IPS-18c (cell line): ENCODE measurements around the gene FAM114A1.
"Not testable (repeated sequence)": the region's sequence is repeated elsewhere in the genome, so short reads cannot be mapped to it uniquely, and the experiment has no call there.

Experiments used
- H3K4me3 ChIP-seq: 2 replicates; pipeline ENCODE4 v1.7.0; 2013; ENCODE audit warnings: low read depth, mild to moderate bottlenecking, low read length, moderate library complexity; ENCODE audit not compliant: insufficient read depth
- H3K9me3 ChIP-seq: one replicate; pipeline ENCODE4 v1.6.1; 2013; ENCODE audit warnings: mild to moderate bottlenecking, low read length, moderate library complexity; ENCODE audit not compliant: control insufficient read depth, insufficient read depth

The FAM114A1 gene

DNA sequence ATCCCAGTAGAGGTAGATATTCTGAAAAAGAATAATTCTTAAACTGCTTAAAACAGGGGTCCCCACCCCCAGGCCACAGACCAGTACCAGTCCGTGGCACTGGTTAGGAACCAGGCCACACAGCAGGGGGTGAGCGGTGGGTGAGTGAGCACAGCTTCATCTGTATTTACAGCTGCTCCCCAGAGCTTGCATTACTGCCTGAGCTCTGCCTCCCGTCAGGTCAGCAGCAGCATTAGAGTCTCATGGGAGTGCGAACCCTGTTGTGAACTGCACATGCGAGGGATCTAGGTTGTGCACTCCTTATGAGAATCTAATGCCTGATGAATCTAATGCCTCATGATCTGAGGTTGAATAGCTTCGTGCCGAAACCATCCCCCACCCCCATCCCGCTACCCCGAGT, 76.8 kb downstream of the FAM114A1 start:
- H3K9me3 ChIP-seq: no peaks in the 10 kb centered on the region
- no peak overlapping the region for H3K4me3 ChIP-seq

DNA sequence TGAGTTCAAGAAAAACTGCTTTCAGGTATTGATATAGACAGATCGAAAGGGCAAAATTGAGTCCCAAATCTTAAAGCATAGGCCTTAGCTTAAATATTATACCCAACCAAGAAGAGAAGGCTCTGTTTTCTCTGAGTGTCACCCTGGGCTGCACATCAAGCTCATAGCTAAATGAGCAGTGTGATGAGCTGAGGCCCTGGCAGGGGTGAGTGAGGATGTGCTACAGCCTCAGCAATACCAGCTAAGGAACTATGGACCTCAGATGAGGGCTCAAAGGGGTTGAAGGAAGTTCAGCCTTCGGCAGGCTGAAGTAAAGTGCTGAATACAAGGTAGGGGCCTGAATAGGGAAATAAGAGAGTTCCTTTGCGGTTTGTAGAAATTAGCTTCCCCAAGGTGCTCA, 79.3 kb downstream of the FAM114A1 start:
- Histone ChIP-seq H3K9me3 (no peaks in the 10 kb centered on the region), H3K4me3 (no peak overlapping the region)

DNA sequence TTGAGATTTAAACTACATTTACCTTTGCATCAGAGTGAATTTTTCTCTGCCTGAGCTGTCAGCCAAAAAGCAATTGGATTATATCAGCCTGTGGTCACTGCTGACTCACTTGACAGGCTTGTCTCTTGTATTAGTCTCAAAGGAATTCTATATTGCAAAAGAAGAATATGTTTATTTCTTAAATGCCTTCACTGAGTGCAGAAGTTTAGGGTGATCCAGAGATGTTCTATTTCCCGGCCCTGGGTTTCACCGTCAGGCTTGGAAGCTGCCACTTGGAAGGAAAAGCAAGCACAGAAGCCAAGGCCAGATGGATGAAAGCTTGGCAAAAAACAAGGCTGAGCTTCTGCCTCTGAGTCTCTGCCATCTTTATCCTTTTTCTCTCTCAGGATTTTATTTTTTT, 80.9 kb downstream of the FAM114A1 start:
- H3K9me3 ChIP-seq: no peaks in the 10 kb centered on the region
- H3K4me3 ChIP-seq: no peak overlapping the region

DNA sequence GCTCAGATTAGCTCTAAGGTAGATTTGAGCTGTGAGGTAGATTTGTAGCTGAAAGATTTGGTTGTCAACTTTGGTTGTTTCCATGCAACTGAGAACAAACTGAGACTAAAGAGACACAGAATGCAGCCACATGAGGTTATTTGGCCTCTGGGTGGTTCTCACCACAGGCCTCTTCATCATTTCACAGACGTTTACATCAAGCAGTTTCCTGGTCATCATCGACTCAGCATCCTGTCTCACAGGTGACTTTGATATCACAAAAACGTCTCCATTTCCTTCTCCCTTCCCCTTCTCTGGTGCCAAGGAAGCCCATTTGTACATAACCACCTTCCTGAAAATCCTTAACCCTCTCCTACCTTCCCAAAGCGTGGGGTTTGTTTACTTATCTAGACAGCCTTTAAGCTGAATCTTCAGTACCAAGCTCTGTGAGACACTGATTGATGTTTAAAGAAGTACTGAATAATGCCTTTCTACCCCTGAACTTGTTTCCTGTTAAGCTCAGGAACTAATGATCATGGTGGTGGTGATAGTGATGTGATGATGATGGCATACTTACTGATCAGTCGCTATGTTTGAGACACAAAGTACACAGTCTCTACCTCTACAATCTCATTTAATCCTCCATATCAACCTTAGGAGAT, 81.9 kb downstream of the FAM114A1 start:
- Histone ChIP-seq H3K4me3 (no peak overlapping the region), H3K9me3 (no peaks in the 10 kb centered on the region)

DNA sequence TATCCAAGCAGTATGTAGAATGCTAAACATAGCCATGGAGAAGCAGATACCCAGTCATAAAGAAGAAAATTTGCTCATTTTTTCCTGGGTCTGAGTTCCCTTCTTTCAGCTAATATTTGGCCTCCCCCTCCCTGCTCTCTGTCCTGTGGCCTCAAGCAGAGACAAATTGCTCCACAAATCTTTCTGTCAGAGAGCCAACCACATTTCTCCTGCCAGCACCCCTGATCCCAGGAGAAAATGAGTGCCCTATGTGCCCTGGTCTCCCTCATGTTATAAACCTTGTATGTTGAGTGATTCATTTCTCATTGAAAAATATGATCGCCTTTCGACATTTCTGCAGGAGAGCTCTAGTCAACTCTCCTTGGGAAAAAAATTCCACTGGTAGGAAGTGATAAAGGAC, 82.6 kb downstream of the FAM114A1 start:
- no peaks in the 10 kb centered on the region for H3K9me3 ChIP-seq
- H3K4me3 ChIP-seq: no peak overlapping the region

DNA sequence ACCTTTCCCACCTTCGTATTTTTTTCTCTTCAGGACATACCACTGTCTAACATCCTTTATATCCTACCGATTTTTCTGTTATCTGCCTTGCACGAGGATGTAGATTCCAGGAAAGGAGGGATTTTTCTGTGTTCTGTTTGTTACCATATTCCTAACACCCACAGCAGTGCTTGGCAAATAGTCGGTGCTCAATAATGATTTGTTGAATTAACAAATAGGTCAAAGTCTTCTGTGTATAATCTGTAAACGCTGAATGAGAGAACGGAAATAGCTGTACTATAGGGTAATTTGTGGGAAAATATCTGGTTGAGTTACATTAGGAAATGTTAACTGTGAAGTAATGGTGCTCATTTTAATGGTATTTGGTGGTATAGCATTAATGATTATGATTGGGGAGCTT, 83.1 kb downstream of the FAM114A1 start:
- Histone ChIP-seq H3K4me3 (no peak overlapping the region), H3K9me3 (no peaks in the 10 kb centered on the region)

DNA sequence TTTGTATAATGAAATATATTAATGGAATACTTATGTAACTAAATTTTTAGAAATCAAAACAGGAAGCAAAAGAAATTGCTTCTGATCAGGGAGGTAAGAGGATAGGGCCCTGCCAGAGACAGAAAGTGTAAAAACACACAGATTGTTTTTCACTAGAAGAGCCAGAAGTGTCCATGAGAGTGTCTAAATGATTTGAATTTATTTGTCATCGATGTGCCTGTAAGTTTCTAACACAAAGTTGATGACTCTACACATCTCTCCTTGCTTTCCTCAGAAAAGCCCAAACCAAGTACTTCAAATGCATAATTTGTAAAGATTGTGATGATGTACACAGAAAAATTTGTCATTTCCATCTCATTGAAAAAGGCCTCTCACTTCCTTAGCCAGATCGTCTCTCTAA, 84.0 kb downstream of the FAM114A1 start:
- H3K9me3 ChIP-seq: no peaks in the 10 kb centered on the region
- H3K4me3 ChIP-seq: no peak overlapping the region

DNA sequence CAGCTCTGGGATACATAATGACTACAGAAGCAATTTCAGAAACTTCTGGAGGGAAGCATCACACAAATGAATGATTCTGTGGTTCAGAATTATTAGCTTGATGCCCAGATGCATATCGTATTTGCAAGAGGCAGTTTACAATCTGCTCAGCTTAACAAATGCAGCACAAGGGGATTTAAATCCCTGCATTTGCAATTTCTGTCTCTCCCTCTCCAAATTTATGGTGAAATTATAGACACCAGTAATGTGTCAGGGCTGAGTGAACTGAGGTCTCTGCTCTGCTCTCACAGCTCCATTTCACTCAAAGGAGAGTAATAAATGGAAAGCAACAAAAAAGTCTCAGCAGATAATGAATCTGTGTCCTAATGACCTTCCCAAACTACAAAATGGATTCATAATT, 84.4 kb downstream of the FAM114A1 start:
- H3K9me3 ChIP-seq: no peaks in the 10 kb centered on the region

DNA sequence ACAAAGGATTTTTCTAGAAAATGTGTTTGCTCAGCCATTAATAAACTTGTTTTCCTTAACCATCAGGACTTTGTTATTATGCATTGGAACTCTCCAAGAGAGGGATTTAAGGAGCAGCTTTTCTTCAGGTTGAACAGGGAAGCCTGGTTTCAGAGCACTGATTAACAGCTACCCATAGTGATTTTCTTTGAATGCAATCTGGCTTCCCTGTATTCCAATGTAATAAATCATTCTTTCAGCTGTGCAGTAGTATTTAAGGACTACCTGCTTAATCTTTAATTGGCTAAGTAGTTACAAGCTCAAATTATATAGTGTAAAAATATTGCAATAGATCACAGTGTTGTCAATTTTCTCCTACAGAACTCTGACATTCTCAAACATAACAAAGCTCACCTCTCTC, 87.1 kb downstream of the FAM114A1 start:
- H3K9me3 ChIP-seq: no peaks in the 10 kb centered on the region
- no peak overlapping the region for H3K4me3 ChIP-seq

More for the DNA sequence above, 84.4 kb downstream of the FAM114A1 start:
- H3K4me3 ChIP-seq: no peak overlapping the region

DNA sequence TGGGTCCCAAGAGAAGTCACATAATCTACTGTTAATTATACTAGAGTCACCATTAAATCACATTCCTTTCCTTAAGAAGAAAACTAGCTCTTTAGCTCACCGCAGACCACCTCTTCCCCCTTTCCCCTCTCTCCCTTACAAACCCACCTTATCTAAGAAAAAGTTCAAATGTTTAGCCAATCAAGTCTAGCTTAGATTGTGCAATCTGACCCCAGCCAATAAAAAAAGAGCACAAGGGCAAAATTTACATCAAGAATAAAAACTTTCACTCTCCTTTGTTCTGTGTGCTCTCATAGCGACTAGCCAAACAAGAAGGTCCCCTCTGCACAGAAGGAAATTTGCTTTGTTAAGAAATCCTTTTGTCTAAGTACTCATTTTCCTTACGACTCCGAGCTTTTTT, 88.4 kb downstream of the FAM114A1 start:
- Histone ChIP-seq H3K9me3 (no peaks in the 10 kb centered on the region), H3K4me3 (no peak overlapping the region)

DNA sequence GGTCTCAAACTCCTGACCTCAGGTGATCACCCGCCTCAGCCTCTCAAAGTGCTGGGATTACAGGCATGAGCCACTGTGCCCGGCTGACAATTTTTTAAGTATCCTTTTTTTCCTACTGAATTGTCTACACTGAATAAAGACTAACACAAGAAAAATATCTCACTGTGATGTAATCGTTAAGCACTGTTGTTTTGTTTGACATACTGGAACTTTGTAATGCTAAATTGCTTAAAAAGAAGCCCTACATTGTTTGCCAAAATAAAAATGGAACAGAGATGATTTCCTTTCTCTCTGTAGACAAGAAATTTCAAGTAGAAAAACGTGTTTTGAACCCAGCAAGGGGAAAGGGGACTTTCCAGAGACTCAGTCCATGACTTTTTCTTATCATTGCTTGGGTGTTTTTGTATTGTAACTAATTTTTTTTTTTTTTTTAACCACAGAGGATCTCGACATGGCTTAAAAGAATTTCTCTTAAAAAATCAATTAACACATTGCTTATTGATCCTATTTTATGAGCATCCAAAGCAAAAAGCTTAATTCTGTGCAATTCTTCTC, 89.7 kb downstream of the FAM114A1 start:
- H3K9me3 ChIP-seq: no peaks in the 10 kb centered on the region
- H3K4me3 ChIP-seq: no peak overlapping the region

DNA sequence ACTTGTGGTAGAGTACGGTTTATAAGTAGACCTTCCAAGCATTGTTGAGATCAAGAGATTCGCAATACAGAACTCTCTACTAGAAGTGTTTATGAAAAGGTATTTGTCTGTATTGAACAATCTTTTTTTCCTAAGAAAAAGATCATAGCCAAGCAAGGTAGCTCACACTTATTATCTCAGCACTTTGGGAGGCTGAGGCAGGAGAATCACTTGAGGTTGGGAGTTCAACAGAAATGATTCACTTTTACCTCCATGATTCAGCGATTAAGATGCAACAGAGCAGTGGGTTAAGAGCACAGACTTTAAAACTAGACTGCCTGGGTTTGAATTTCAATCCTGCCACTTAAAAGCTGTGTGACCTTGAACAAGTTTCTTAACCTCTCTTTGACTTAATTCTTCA, 90.3 kb downstream of the FAM114A1 start:
- H3K4me3 ChIP-seq: no peak overlapping the region

DNA sequence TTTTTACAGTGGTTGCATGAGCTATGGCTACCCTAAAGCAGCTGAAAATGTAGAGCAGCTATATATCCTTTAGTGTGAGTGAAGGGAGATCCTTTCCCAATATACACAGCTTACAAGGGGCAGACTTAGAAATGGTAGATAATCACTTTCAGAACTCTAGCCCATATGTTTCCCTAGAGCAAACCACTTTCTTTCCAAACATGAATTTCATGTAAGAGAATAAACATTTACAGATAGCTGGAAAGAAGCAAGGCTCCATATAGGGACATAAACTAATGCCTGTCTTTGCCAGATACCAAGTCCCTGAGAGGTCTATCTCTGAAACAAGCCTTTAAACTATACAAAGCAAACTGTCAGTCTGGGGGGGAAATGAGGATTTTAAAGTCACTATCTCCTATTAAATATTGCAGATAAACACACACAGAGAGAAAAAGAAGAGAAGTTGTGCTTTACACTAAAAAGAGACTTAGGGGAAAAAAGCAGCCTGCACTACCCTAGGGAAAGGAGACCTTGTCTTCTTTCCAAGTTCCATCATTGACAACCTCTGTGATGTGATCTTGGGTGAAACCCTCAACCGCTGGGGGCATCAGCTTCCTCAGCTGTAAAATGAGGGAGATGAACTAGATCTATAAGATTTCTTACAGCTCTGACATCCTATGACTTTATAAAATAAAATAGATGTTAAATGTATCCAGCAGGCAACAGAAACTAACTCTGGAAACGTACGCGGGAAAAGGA, 91.0 kb downstream of the FAM114A1 start:
- Histone ChIP-seq H3K9me3 (no peaks in the 10 kb centered on the region), H3K4me3 (no peak overlapping the region)

More for the DNA sequence above, 90.3 kb downstream of the FAM114A1 start:
- no peaks in the 10 kb centered on the region for H3K9me3 ChIP-seq

DNA sequence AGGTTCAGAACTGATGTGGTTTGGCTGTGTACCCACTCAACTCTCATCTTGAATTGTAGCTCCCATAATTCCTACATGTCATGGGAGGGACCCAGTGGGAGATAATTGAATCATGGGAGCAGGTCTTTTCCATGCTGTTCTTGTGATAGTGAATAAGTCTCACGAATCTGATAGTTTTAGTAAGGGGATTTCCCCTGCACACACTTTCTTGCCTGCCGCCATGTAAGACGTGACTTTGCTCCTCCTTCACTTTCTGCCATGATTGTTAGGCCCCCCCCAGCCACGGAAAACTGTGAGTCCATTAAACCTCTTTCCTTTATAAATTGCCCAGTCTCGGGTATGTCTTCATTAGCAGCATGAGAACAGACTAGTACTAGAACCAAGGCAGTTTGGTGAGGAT, 91.6 kb downstream of the FAM114A1 start:
- not testable (repeated sequence) for H3K4me3 ChIP-seq, H3K9me3 ChIP-seq

DNA sequence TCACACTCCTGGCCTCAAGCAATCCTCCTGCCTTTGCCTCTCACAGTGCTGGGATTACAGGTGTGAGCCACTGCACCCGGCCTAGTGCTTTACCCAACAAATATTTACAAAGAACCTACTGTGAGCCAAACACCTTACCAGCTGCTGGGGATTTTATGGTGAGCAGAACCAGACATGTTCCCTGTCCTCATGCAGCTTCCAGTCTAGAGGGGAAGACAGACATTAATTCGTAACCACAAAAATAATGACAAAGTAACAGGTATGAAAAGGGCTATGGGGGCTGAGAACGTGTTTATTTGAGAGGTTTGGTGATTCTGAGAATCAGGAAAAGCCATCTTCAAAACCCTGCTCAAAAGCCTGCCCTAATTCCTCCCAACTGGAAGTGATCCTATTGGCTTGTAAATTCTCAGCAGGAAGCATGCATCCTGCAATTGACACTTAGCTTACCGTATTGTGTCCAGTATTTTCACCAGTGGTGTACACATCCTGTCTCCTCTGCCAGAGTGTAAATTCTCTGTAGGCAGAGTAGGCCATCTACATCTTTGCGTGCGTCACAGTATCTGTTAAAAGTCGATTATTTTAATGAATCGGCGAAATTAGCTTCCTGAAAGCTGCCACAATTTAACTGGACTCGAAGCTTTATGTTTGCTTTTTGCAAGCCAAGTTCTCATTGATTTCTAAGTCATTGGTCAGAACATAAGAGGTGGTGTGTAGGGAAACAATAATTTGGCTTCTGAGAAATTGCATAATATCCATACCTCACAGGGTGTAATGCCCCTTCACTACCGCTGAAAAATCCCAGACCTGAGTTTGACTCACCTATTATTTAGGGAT, 97.6 kb downstream of the FAM114A1 start:
- no peaks in the 10 kb centered on the region for H3K9me3 ChIP-seq
- H3K4me3 ChIP-seq: no peak overlapping the region

DNA sequence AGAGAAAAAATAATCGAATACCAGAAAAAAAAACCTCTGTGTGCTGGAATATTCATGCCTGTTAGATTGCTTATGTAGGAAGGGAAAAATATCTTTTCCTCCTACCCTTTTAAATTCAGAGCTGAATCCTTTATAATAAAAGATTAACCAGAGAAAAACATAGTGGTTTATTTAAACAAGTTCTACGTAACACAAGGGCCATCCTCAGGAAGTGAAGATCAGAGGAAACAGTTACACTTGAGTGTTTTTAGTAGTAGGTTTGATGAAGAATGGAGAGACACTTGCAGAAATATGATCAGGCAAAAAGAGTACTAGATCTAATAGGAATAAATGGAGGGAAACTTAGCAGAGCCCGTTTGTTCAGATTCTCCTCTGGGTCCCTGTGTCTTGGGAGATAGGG, 98.3 kb downstream of the FAM114A1 start:
- H3K9me3 ChIP-seq: no peaks in the 10 kb centered on the region
- H3K4me3 ChIP-seq: no peak overlapping the region

DNA sequence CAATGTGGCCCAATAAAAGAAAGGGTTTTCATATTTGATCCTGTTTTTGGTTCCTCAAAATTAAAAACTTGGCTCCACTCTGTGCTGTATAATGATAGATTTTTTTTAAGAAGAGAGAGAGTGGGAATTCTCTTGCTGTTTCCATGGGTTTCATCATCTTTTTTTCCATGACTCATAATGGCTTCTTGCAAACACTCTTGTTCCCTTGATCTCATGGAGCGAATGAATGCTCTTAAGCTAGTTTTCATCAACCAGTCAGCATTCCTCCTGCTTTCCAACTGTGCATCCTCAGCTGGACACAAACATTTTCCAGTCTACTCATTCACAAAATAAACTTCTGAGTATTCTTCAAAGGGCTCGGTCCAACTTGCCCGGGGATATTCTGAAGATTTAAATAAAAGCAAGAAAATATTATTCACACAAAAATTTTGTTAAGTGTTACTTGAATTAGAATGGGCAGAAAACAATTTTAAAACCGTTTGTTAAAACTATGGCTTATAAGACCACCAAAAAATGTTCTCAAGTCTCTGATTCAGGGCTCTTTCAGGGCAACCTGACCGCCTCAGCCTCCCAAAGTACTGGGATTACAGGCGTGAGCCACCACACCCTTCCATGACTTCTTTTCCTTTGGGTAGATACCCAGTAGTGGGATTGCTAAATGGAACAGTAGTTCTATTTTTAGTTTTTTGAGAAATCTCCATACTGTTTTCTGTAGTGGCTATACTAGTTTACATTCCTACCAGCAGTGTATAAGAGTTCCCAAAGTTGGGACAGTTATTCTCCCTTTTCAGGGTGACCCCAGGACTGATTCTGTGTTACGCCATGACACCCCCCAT, 99.9 kb downstream of the FAM114A1 start:
- no peaks in the 10 kb centered on the region for H3K9me3 ChIP-seq
- H3K4me3 ChIP-seq: no peak overlapping the region
